Activated naive CD4-positive, alpha-beta T cell treated with anti-CD3 and anti-CD28 coated beads, Interleukin-2, amount 50 U/mL, for 24 hours (primary cell): ENCODE results near the gene IRF5.

Source experiments
- H3K27ac Mint-ChIP-seq: one replicate; pipeline ENCODE4 v1.8.0; 2021; ENCODE audit warnings: mild to moderate bottlenecking, mixed read lengths
- H3K27me3 Mint-ChIP-seq: one replicate; pipeline ENCODE4 v1.8.0; 2021; ENCODE audit warnings: mixed read lengths
- H3K36me3 Mint-ChIP-seq: one replicate; pipeline ENCODE4 v1.8.0; 2021; ENCODE audit warnings: mixed read lengths
- H3K4me1 Mint-ChIP-seq: one replicate; pipeline ENCODE4 v1.8.0; 2021; ENCODE audit warnings: mixed read lengths
- H3K4me3 Mint-ChIP-seq: one replicate; pipeline ENCODE4 v1.8.0; 2021; ENCODE audit warnings: mild to moderate bottlenecking, mixed read lengths
- H3K9me3 Mint-ChIP-seq: one replicate; pipeline ENCODE4 v1.8.0; 2021; ENCODE audit warnings: mixed read lengths

The IRF5 gene, protein sequence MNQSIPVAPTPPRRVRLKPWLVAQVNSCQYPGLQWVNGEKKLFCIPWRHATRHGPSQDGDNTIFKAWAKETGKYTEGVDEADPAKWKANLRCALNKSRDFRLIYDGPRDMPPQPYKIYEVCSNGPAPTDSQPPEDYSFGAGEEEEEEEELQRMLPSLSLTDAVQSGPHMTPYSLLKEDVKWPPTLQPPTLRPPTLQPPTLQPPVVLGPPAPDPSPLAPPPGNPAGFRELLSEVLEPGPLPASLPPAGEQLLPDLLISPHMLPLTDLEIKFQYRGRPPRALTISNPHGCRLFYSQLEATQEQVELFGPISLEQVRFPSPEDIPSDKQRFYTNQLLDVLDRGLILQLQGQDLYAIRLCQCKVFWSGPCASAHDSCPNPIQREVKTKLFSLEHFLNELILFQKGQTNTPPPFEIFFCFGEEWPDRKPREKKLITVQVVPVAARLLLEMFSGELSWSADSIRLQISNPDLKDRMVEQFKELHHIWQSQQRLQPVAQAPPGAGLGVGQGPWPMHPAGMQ

DNA sequence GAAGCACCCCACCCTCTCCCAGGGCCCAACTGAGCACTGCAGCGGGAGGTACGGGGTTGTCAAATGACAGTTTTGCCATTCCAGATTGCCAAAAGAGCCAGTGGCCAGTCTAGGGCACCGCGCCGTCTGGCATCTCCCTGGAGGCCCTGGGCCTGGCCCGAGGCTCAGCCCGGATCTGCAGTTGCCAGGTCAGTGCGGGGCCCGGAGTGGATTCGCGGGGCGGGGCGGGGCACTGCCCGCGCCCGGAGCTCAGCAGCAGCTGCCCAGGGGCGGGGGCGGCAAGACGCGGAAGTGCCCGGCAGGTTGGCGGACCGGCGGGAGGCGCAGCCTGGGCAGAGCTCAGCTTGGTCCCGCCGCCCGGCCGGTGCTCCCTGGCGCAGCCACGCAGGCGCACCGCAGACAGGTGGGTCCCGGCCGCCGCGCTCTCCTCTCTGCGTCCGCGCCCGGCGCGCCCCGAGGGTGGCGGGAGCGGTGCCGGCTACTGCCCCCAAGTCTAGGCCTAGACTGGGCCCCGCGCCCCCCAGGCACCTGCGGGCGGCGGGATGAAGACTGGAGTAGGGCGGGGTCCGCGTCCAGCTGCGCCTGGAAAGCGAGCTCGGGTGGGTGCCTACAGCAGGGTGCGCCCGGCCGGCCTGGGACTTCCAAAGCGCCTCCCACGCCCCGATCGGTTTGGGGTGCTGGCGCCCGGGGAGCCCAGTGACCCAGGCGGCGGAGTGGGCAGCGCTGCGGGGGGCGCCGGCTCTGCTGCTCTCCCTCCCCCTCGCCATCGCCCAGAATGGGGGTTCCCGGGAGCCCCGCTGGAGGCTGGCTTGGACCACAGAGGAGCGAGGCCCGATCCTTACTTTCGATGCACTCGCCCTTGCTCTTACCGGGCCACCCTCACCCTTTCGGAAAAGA lies at the start of gene IRF5:
TSS of gene IRF5 (plus strand) at position 281 of the 897 bp plus-strand sequence. CDS start 4,155 bp downstream, outside the sequence.
- Mint-ChIP-seq H3K4me3 (peak within 1 kb of the TSS; percentile 81), H3K9me3 (no peaks in the 10 kb centered on the region), H3K27ac (no peak within 1 kb of the TSS), H3K36me3 (no peaks in the 10 kb centered on the region), H3K27me3 (peaks cover 13% of the 10 kb centered on the region), H3K4me1 (peaks cover 20% of the 10 kb centered on the region)

DNA sequence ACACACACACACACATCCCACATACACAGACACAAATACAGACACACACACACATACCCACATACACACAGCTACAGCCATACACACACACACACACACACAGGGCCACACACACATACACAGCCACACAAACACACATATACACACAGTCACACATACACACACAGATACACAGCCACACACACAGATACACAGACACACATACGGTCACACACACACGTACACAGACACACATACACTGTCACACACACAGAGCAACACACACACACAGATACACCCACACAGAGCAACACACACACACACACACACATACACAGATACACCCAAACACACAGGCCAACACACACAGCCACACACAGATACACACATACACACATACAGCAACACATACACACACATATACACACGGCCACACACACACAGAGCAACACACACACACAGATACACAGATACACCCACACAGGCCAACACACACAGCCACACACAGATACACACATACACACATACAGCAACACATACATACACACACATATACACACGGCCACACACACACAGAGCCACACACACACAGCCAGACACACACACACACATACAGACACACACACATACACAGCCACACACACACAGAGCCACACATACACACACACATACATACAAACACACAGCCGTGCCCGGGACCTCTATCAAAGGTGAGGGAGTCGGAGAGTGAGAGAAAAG lies 49.5 kb upstream of the IRF5 start:
- no peak overlapping the region for H3K4me3 Mint-ChIP-seq
- no peak overlapping the region for H3K27ac Mint-ChIP-seq
- no peaks in the 10 kb centered on the region for H3K9me3 Mint-ChIP-seq
- H3K4me1 Mint-ChIP-seq, result peaks cover 5% of the 10 kb centered on the region
- H3K36me3 Mint-ChIP-seq, result no peaks in the 10 kb centered on the region
- H3K27me3 Mint-ChIP-seq, result peaks cover 11% of the 10 kb centered on the region

DNA sequence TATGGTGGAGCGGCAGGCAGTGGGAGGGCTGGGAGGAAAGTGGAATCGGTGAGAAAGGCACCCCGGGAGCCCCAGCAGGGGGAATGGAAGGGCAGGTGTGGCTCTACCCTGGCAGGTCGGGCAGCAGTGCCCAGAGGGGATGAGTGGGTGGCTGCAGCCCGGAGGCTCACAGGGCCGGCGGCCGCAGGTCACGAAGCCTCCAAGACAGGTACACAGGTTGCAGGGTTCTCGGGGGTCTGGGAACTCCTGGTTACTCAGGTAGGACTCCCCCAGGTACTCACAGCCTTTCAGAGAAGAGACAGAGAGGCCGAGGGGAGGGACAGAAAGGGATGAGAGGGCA lies 49.0 kb upstream of the IRF5 start:
- Mint-ChIP-seq H3K4me3 (no peak overlapping the region), H3K27ac (no peak overlapping the region), H3K9me3 (no peaks in the 10 kb centered on the region), H3K36me3 (no peaks in the 10 kb centered on the region), H3K4me1 (no peaks in the 10 kb centered on the region), H3K27me3 (peaks cover 11% of the 10 kb centered on the region)

DNA sequence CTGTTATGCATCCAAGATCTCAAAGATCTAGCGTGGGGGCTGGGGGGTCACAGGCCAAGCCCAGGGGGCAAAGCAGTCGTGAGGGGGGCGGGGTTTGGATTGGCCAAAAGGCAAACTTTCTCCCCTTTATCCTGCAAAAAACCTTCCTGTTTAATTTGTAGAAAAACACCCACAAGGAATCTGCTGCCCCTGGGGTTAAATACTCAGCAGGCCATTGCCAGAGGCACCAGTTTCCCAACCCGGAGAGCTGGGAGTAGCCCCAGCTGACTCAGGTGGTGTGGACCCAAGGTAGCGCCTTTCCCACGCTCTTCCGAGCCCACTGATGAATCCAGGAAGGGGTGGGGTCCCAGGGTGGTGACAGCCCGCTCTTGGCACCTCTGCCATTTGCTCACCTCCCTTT lies 48.6 kb upstream of the IRF5 start:
- Mint-ChIP-seq H3K27me3 (peaks cover 11% of the 10 kb centered on the region), H3K27ac (no peak overlapping the region), H3K36me3 (no peaks in the 10 kb centered on the region), H3K9me3 (no peaks in the 10 kb centered on the region), H3K4me3 (no peak overlapping the region), H3K4me1 (no peaks in the 10 kb centered on the region)

DNA sequence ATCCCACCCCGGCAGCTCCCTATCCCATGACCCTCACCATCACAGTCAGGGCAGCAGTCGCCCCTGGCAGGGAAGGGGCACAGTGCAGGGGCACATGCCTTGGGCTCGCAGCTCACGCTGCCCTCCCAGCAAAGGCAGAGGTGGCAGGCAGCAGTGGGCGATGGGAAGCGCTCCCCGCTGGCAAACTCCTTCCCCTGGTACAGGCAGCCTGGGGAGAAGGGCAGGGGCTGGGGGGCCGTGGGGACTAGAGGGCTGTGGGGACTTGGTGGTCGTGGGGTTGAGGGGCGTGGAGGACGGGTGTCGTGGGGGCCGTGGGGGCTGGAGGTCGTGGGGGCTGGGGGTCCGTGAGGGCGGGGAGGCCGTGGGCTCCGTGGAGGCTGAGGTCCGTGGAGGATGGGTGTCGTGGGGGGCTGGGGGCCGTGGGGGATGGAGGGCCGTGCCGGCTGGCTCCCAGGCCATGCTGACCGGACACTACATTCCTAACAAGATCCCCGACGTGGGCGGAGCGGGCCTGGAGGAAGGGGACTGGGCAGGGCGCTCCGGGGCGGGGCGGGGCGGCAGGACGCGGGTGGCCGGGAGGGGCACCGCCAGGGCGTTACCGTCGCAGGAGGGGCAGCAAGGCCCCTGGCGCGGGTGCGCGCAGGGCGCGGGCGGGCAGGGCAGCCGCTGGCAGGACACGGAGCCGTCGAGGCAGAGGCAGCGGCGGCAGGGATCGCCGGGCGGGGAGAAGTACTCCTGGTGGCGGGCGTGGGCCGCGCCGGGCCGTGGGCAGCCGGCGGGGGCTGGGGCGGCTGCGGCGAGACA lies 47.2 kb upstream of the IRF5 start:
- peaks cover 11% of the 10 kb centered on the region for H3K27me3 Mint-ChIP-seq
- H3K36me3 Mint-ChIP-seq, result no peaks in the 10 kb centered on the region
- no peak overlapping the region for H3K4me3 Mint-ChIP-seq
- H3K9me3 Mint-ChIP-seq, result no peaks in the 10 kb centered on the region
- H3K27ac Mint-ChIP-seq, result no peak overlapping the region
- H3K4me1 Mint-ChIP-seq, result no peaks in the 10 kb centered on the region

DNA sequence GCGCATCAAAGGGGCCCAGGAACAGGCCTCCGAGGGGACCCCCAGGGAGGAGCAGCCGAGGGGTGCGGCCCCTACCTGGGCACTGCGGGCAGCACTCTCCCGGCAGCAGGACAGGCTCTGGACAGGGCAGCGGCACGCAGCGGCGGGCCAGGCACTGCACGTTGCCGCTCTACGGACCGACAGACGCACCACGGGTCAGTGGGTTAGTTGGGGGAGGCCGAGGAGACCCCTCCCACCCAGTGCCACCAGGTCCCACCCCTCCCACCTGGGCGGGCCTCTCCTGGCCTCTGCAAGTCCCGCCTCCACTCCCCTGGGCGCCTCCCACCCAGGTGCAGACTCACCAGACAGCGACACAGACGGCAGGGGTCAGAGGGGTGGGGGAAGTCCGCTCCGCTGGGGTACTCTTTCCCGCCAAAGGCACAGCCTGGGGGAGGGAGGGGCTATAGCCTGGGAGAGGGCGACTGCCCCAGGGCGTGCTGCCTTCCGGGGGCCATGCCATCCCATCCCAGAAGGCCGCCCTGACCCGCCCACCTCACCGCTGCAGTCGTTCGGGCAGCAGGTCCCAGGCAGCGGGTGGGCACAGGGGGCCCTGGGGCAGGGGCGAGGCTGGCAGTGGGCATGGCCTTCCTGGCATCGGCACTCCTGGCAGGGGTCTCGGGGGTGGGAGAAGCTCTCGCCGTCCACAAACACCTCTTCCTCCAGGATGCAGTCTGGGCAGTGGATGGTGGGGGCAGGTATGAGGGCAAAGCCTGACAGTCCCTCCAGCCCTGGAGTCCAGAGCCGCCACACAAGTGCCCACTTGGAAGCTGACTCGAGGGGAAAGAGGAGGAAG lies 46.4 kb upstream of the IRF5 start:
- no peaks in the 10 kb centered on the region for H3K4me1 Mint-ChIP-seq
- H3K36me3 Mint-ChIP-seq, result no peaks in the 10 kb centered on the region
- H3K9me3 Mint-ChIP-seq, result no peaks in the 10 kb centered on the region
- peak overlapping the region; percentile 13 for H3K4me3 Mint-ChIP-seq
- no peak overlapping the region for H3K27ac Mint-ChIP-seq
- peaks cover 10% of the 10 kb centered on the region for H3K27me3 Mint-ChIP-seq

DNA sequence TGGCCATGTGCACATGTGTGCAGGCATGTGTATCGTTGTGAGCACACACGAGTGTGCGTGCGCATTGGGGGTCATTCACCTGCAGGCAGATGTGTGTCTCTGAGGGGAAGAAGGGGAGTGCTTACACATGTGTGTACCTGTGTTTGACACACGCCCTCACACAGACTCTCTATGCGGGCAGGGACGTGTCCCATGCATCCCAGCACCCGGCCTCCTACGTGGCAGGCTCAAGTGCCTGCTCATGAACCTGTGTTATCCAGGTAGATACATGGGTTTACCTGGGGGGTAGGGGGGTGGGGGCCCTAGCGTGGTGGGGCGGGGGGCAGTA lies 45.8 kb upstream of the IRF5 start:
- Mint-ChIP-seq H3K4me1 (no peaks in the 10 kb centered on the region), H3K9me3 (no peaks in the 10 kb centered on the region), H3K27me3 (peaks cover 10% of the 10 kb centered on the region), H3K4me3 (peak overlapping the region; percentile 13), H3K36me3 (no peaks in the 10 kb centered on the region), H3K27ac (no peak overlapping the region)

DNA sequence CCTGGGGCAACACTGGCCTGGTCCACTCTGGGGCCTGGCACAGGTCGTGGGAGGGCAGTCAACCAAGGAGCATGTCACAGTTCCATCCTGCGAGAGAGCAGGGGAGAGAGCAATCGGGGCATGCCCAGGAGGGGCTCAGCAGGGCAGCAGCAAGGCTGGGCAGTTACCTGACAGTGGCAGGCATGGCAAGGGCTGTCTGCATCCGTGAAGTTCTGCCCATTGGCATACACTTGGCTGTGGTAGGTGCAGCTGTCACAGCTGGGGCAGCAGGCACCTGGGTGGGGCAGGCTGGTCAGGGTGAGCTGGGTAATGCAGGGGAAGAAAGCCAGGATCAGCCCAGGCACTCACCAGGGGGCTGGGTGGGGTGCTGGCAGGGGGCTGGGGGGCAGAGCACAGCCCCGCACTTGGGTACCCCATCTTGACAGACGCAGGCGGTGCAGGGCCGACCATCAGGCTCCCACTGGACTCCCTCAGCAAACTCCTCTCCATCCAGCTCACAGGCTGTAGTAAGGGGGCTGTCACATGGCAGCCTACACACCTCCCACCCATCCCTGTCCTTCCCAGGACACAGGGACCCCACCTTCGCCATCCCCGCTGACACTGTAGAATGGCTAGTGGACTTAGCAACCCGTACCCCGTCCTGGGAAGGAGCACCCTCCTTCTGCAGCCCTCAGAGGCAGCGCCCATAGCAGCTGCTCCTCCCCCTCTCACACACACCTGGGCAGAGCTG lies 45.0 kb upstream of the IRF5 start:
- Mint-ChIP-seq H3K27ac (no peak overlapping the region), H3K27me3 (peaks cover 10% of the 10 kb centered on the region), H3K4me1 (no peaks in the 10 kb centered on the region), H3K9me3 (no peaks in the 10 kb centered on the region), H3K36me3 (no peaks in the 10 kb centered on the region), H3K4me3 (no peak overlapping the region)

DNA sequence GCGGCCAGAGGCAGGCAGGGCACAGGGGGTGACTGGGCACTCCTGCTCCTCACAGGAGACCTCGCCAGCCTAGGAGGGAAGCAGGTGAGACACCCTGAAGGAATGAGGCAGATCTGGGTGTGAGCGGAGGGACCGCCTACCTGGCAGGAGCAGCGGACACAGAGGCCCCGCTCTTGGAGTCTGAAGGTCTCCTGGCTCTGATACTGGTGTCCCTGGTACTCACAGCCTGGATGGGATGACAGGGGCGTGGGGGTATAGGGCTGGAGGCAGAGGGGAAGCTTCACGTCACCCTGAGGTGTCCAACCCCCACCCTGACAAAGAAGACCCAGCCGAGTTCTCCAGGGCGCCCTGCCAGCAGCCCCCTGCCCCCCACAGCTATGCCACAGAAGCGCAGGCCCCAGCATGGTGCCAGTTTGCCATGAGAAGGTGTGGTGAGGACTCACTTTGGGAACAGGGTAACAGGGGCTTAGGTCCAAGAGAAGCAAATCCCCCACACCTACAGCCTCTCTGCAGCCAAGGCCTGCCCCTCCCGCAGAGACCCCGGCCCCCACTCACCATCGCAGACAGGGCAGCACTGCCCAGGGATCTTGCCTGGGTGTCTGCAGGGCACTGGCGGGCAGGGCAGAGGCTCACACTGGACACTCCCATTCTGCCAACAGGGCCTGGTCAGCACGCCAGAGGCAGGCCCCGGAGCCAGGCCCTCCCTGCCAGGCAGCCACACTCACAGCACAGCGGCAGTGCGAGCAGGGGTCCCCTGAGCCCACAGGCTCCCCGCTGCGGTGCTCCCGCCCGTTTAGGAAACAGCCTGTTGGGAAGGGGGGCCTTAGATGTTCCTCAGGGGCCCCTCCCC lies 44.3 kb upstream of the IRF5 start:
- Mint-ChIP-seq H3K27ac (no peak overlapping the region), H3K36me3 (peaks cover 3% of the 10 kb centered on the region), H3K4me3 (no peak overlapping the region), H3K9me3 (no peaks in the 10 kb centered on the region), H3K4me1 (no peaks in the 10 kb centered on the region), H3K27me3 (peaks cover 10% of the 10 kb centered on the region)

DNA sequence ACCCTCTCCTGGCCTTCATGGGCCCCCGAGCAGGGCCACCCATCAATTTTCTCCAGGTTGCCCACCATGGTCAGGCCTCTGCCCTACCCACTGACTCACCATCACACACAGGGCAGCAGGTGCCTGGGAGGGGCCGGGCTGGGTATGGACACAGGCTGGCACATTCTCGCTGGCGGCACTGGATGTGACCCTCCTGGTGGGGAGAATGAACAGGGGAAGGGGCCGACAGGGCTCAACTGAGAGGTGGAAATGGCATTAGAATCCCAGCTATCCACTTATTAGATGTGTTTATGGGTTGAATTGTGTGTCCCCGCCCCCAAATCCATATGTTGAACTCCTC lies 43.7 kb upstream of the IRF5 start:
- Mint-ChIP-seq H3K4me1 (no peaks in the 10 kb centered on the region), H3K27ac (no peak overlapping the region), H3K4me3 (no peak overlapping the region), H3K36me3 (peaks cover 4% of the 10 kb centered on the region), H3K27me3 (peaks cover 10% of the 10 kb centered on the region), H3K9me3 (no peaks in the 10 kb centered on the region)

DNA sequence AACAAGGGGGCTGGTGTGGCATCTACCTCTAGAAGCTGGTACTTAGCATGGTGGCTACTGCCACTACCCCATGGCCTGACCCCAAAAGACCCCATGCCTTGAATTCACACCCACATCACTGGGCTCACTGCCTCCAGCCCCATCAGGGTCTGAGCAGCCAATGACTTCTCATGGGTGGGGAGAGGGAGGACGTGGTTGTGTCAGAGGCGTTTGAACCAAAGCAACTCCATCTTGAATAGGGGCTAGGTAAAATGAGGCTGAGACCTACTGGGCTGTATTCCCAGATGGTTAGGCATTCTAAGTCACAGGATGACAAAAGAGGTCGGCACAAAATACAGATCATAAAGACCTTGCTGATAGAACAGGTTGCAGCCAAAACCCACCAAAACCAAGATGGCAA lies 42.4 kb upstream of the IRF5 start:
- H3K9me3 Mint-ChIP-seq, result no peaks in the 10 kb centered on the region
- no peak overlapping the region for H3K27ac Mint-ChIP-seq
- H3K4me3 Mint-ChIP-seq, result no peak overlapping the region
- peaks cover 5% of the 10 kb centered on the region for H3K27me3 Mint-ChIP-seq
- H3K4me1 Mint-ChIP-seq, result no peaks in the 10 kb centered on the region
- H3K36me3 Mint-ChIP-seq, result peaks cover 4% of the 10 kb centered on the region

DNA sequence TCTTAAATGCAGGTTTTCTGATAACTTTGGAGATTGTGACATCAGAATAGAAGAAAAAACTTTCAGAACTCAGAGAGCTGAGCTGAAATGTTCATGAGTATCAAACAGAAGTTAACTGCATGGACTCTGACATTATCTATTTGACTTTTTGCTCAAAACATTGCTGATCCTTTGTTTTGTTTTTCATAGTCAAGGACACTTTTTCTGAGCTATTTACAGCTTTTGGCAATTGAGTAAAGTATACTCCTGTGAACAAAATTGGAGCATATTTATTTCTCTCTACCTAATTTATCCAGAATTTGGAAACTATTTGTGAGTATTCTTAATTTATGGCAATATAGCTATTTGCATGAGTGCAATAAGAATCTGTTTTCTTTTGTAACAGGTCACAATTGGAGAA lies 38.3 kb upstream of the IRF5 start:
- Mint-ChIP-seq H3K9me3 (no peaks in the 10 kb centered on the region), H3K36me3 (peaks cover 4% of the 10 kb centered on the region), H3K27ac (no peak overlapping the region), H3K4me1 (no peaks in the 10 kb centered on the region), H3K4me3 (no peak overlapping the region), H3K27me3 (peaks cover 4% of the 10 kb centered on the region)

DNA sequence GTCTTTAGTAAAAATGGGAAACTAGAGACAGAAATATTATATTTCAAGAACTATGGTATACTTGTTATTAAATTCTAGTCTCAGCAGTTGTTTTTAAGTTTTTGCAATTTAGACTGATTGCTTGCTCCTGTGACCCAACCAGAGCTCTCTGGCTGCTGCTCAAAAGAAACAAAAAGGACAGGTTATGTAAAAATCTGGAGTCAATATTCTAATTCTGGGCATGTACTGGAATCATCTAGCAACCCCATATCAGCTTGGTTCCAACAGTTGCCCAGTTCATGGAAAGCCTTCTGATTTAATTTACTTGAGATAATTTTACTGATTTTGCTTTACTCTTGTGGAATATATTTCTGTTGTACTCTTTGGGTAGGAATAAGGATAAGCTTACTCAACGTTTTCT lies 37.5 kb upstream of the IRF5 start:
- Mint-ChIP-seq H3K27me3 (peaks cover 4% of the 10 kb centered on the region), H3K4me3 (no peak overlapping the region), H3K9me3 (no peaks in the 10 kb centered on the region), H3K27ac (no peak overlapping the region), H3K4me1 (no peaks in the 10 kb centered on the region), H3K36me3 (peaks cover 4% of the 10 kb centered on the region)
